Mesenchymal stem cell (in vitro differentiated cells and primary cell): ENCODE results near the gene PRSS12.

Experiments used
- DNase-seq: peaks from one replicate; pipeline ENCODE4 v3.0.0-alpha.2; 2013
- H2AFZ ChIP-seq: one replicate; pipeline ENCODE4 v1.6.1; 2013; ENCODE audit warnings: low read depth, mild to moderate bottlenecking, control low read depth, inconsistent platforms, low read length, moderate library complexity
- H2AK5ac ChIP-seq: 2 replicates; pipeline ENCODE4 v1.6.1; 2013; ENCODE audit warnings: low read length, moderate library complexity, mild to moderate bottlenecking, inconsistent platforms; ENCODE audit not compliant: severe bottlenecking
- H2BK120ac ChIP-seq: one replicate; pipeline ENCODE4 v1.6.1; 2013; ENCODE audit warnings: low read depth, mild to moderate bottlenecking, inconsistent platforms, low read length, moderate library complexity
- H2BK12ac ChIP-seq, 2 experiments: one replicate each; pipeline ENCODE4 v1.6.1; 2013; ENCODE audit warnings: inconsistent platforms in 2 of 2, low read length in 2 of 2, mild to moderate bottlenecking in 2 of 2, moderate library complexity in 2 of 2, control low read depth in 1 of 2
- H2BK15ac ChIP-seq: one replicate; pipeline ENCODE4 v1.6.1; 2013; ENCODE audit warnings: mild to moderate bottlenecking, low read depth, inconsistent platforms; ENCODE audit not compliant: poor library complexity, severe bottlenecking
- H2BK5ac ChIP-seq: 2 replicates; pipeline ENCODE4 v1.6.1; 2013; ENCODE audit warnings: low read depth, mild to moderate bottlenecking, low read length, control low read depth, inconsistent platforms; ENCODE audit not compliant: poor library complexity, severe bottlenecking
- H3K14ac ChIP-seq, 2 experiments: one replicate each; pipeline ENCODE4 v1.6.1; 2013; ENCODE audit warnings: inconsistent platforms in 2 of 2, low read length in 2 of 2, control low read depth in 1 of 2, mild to moderate bottlenecking in 1 of 2, moderate library complexity in 1 of 2
- H3K18ac ChIP-seq, 2 experiments: one replicate each; pipeline ENCODE4 v1.6.1; 2013; ENCODE audit warnings: inconsistent platforms in 2 of 2, low read length in 2 of 2, control low read depth in 1 of 2, low read depth in 1 of 2, mild to moderate bottlenecking in 1 of 2
- H3K23ac ChIP-seq, 2 experiments: one replicate each; pipeline ENCODE4 v1.6.1; 2013; ENCODE audit warnings: inconsistent platforms in 2 of 2, low read length in 2 of 2, mild to moderate bottlenecking in 2 of 2, moderate library complexity in 2 of 2, control low read depth in 1 of 2
- H3K27ac ChIP-seq: 2 replicates; pipeline ENCODE4 v1.5.1; 2013; ENCODE audit warnings: mild to moderate bottlenecking, moderate library complexity, low read length, control low read depth, inconsistent platforms; ENCODE audit not compliant: poor library complexity, severe bottlenecking
- H3K27me3 ChIP-seq, 2 experiments: 2 replicates each; pipeline versions ENCODE4 v1.6.1 to v1.7.0; 2013; ENCODE audit warnings: low read length in 2 of 2, mild to moderate bottlenecking in 2 of 2, moderate library complexity in 2 of 2, control low read depth in 1 of 2, inconsistent platforms in 1 of 2; ENCODE audit not compliant: control insufficient read depth in 1 of 2, insufficient read depth in 1 of 2
- H3K36me3 ChIP-seq, 2 experiments: 2 replicates each; pipeline versions ENCODE4 v1.6.1 to v1.7.0; 2013; ENCODE audit warnings: low read length in 2 of 2, control low read depth in 1 of 2, inconsistent platforms in 1 of 2, low read depth in 1 of 2, mild to moderate bottlenecking in 1 of 2; ENCODE audit not compliant: insufficient read depth in 2 of 2, control insufficient read depth in 1 of 2
- H3K4ac ChIP-seq, 2 experiments: one replicate each; pipeline ENCODE4 v1.6.1; 2013; ENCODE audit warnings: inconsistent platforms in 2 of 2, low read length in 2 of 2, mild to moderate bottlenecking in 2 of 2, moderate library complexity in 2 of 2, control low read depth in 1 of 2, low read depth in 1 of 2
- H3K4me1 ChIP-seq: 2 replicates; pipeline ENCODE4 v1.6.1; 2013; ENCODE audit warnings: low read depth, low read length, control low read depth; ENCODE audit not compliant: control insufficient read depth, insufficient read depth
- H3K4me2 ChIP-seq: 2 replicates; pipeline ENCODE4 v1.6.1; 2013; ENCODE audit warnings: low read length, mild to moderate bottlenecking, inconsistent platforms; ENCODE audit not compliant: poor library complexity, severe bottlenecking
- H3K4me3 ChIP-seq, 2 experiments: 2 replicates each; pipeline versions ENCODE4 v1.5.1 to v1.7.0; 2013; ENCODE audit warnings: low read length in 2 of 2, mild to moderate bottlenecking in 2 of 2, control low read depth in 1 of 2, low read depth in 1 of 2; ENCODE audit not compliant: insufficient read depth in 1 of 2
- H3K79me1 ChIP-seq: replicated peaks from 2 replicates; pipeline ENCODE4 v1.6.1; 2013; ENCODE audit warnings: mild to moderate bottlenecking, control low read depth, low read length, inconsistent platforms; ENCODE audit not compliant: poor library complexity, severe bottlenecking
- H3K9ac ChIP-seq: 2 replicates; pipeline ENCODE4 v1.7.0; 2013; ENCODE audit warnings: mild to moderate bottlenecking, low read length, moderate library complexity
- H3K9me3 ChIP-seq: 2 replicates; pipeline ENCODE4 v1.7.0; 2013; ENCODE audit warnings: mild to moderate bottlenecking, low read length; ENCODE audit not compliant: control insufficient read depth
- H4K8ac ChIP-seq: one replicate; pipeline ENCODE4 v1.6.1; 2013; ENCODE audit warnings: inconsistent platforms, mild to moderate bottlenecking, low read length, moderate library complexity
- H4K91ac ChIP-seq: one replicate; pipeline ENCODE4 v1.6.1; 2013; ENCODE audit warnings: mild to moderate bottlenecking, low read length, inconsistent platforms
- WGBS: methylation state at CpG from one replicate; pipeline ENCODE4 v1.1.7; 2013; ENCODE audit warnings: mixed read lengths; 5-methylcytosine and 5-hydroxymethylcytosine counted together

The PRSS12 gene

DNA sequence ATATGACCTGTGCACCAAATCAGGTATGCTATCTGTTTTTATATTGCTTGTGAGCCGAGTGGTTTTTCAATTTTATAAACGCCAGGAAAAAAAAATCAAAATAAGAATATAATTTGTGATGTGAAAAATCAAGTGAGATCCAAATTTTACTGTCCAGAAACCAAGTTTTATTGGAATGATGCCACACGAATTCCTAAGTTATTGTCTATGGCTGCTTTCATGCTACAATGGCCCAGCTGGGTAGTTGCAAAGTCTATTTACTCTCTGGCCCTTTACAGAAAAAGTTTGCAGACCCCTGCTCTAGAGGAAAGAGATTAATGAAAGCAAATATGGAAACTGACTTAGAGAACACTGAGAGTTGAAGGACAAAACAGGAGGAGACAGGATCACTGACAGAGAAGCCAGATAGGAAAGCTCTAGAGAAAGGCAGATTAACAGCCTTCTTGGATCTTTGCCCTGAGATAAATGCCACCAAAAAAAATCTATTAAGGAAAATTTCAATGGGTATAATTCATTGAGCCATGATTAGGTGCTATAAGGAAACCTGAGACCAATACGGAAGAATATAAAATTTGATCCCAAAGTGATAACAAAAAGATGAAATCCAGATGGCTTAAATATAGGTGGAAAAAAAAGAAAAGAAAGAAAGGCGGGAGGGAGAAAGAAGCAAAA, 29.8 kb downstream of the PRSS12 start:
- WGBS = 96% methylated on average over 5 of the region's 5 CpGs
- Histone ChIP-seq H2BK15ac (no peak overlapping the region), H3K9ac (no peak overlapping the region), H2BK12ac (no peak overlapping the region), H3K27me3 (no peaks in the 10 kb centered on the region), H2BK5ac (no peak overlapping the region), H3K9me3 (no peaks in the 10 kb centered on the region), H3K4me2 (no peak overlapping the region), H3K4ac (no peak overlapping the region), H3K36me3 (no peaks in the 10 kb centered on the region), H2BK120ac (no peak overlapping the region), H3K27ac (no peak overlapping the region), H3K23ac (no peak overlapping the region), H3K4me1 (no peaks in the 10 kb centered on the region), H2AK5ac (no peak overlapping the region), H3K18ac (no peak overlapping the region), H4K91ac (no peak overlapping the region), H3K4me3 (no peak overlapping the region), H4K8ac (no peak overlapping the region), H3K79me1 (no peaks in the 10 kb centered on the region), H3K14ac (no peak overlapping the region), H2AFZ (no peak overlapping the region)
- no peak for DNase-seq

DNA sequence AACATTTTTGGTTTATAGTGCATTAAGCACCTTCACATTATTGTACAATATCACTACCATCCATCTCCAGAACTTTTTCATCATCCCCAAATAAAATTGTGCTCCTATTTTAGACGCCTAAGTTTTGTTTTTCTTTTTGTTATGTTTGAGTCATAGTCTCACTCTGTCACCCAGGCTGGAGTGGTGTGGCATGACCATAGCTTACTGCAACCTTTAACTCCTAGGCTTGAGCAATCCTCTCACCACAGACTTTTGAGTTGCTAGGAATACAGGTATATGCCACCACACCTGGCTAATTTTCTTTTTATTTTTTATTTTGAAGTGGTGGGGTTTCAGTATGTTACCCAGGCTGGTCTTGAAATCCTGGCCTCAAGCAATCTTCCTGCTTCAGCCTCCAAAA, 33.9 kb downstream of the PRSS12 start:
- H3K27me3 ChIP-seq = no peaks in the 10 kb centered on the region
- no peak overlapping the region for H3K23ac ChIP-seq
- no peak overlapping the region for H3K9ac ChIP-seq
- H3K4me2 ChIP-seq = no peak overlapping the region
- no CpG with 5 or more reads among the region's 1 CpG for WGBS
- no peaks in the 10 kb centered on the region for H3K36me3 ChIP-seq
- H2BK15ac ChIP-seq = no peak overlapping the region
- H2AFZ ChIP-seq = no peak overlapping the region
- no peak overlapping the region for H2BK120ac ChIP-seq
- H3K27ac ChIP-seq = no peak overlapping the region
- H2BK12ac ChIP-seq = no peak overlapping the region
- H3K4me3 ChIP-seq = no peak overlapping the region
- no peak overlapping the region for H4K91ac ChIP-seq
- H4K8ac ChIP-seq = no peak overlapping the region
- no peaks in the 10 kb centered on the region for H3K9me3 ChIP-seq
- no peak overlapping the region for H3K18ac ChIP-seq
- no peak for DNase-seq
- no peaks in the 10 kb centered on the region for H3K4me1 ChIP-seq
- no peak overlapping the region for H3K4ac ChIP-seq
- no peak overlapping the region for H2AK5ac ChIP-seq
- no peak overlapping the region for H3K14ac ChIP-seq
- no peak overlapping the region for H2BK5ac ChIP-seq
- H3K79me1 ChIP-seq = no peaks in the 10 kb centered on the region

DNA sequence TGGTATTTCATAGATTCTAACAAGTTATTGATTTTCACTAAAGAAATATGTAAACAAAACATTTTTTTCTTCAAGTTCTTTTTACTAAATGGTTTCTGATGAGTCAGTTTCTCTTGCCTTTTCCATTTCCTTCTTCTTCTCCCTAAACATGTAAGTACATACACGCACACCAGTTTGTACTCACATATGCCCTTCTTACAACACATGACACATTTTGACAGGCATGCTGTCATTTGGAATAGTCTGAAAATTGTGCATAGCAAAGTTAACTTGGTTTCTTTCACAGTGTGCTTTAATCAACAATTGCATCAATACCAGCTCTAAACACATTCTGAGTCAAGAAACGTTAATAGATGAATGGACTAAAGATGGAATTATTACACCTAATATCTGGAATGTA, 35.1 kb downstream of the PRSS12 start:
- no peak overlapping the region for H2BK5ac ChIP-seq
- H3K27me3 ChIP-seq = no peaks in the 10 kb centered on the region
- no peak overlapping the region for H3K23ac ChIP-seq
- H2BK120ac ChIP-seq = no peak overlapping the region
- H3K4me2 ChIP-seq = no peak overlapping the region
- H3K4ac ChIP-seq = no peak overlapping the region
- no peak overlapping the region for H2BK12ac ChIP-seq
- H3K14ac ChIP-seq = no peak overlapping the region
- H3K36me3 ChIP-seq = no peaks in the 10 kb centered on the region
- no peak overlapping the region for H2BK15ac ChIP-seq
- no peak overlapping the region for H2AK5ac ChIP-seq
- no peak overlapping the region for H4K91ac ChIP-seq
- H4K8ac ChIP-seq = no peak overlapping the region
- H3K27ac ChIP-seq = no peak overlapping the region
- no peaks in the 10 kb centered on the region for H3K79me1 ChIP-seq
- no peak overlapping the region for H3K9ac ChIP-seq
- H3K4me3 ChIP-seq = no peak overlapping the region
- H3K4me1 ChIP-seq = no peaks in the 10 kb centered on the region
- DNase-seq = no peak
- 100% methylated on average over 1 of the region's 2 CpGs for WGBS
- no peaks in the 10 kb centered on the region for H3K9me3 ChIP-seq
- H2AFZ ChIP-seq = no peak overlapping the region
- H3K18ac ChIP-seq = no peak overlapping the region

DNA sequence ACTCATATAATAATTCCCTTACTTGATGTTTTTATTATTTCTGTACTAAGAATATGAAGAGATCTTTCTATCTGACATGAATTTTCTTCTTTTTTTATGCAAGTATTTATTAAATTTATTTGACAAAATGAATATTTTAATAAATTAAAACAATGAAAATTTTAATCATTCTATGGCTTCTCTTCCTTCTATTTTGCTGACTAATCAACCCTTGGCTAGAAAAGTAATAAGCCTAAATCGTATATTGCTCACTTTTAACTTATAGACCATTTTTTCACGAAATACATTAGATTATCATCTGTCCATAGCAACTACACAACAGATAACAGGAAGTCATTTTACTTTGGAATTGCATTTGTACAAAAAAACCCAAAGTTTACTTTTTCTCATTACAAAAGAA, 38.6 kb downstream of the PRSS12 start:
- H3K27me3 ChIP-seq = no peaks in the 10 kb centered on the region
- no peaks in the 10 kb centered on the region for H3K4me1 ChIP-seq
- no peak overlapping the region for H4K91ac ChIP-seq

More for the DNA sequence above, 38.6 kb downstream of the PRSS12 start:
- H3K79me1 ChIP-seq = no peaks in the 10 kb centered on the region
- H2BK5ac ChIP-seq = no peak overlapping the region
- no peak overlapping the region for H3K14ac ChIP-seq
- H3K9me3 ChIP-seq = no peaks in the 10 kb centered on the region
- H3K18ac ChIP-seq = no peak overlapping the region
- H2AK5ac ChIP-seq = no peak overlapping the region
- no peaks in the 10 kb centered on the region for H3K36me3 ChIP-seq
- DNase-seq = no peak
- no peak overlapping the region for H4K8ac ChIP-seq
- H2BK120ac ChIP-seq = no peak overlapping the region
- no peak overlapping the region for H3K4ac ChIP-seq
- H3K4me2 ChIP-seq = no peak overlapping the region
- H2AFZ ChIP-seq = no peak overlapping the region
- no peak overlapping the region for H3K9ac ChIP-seq
- H3K27ac ChIP-seq = no peak overlapping the region
- H2BK12ac ChIP-seq = no peak overlapping the region
- no peak overlapping the region for H3K4me3 ChIP-seq
- H3K23ac ChIP-seq = no peak overlapping the region
- 98% methylated on average over 2 of the region's 2 CpGs for WGBS
- no peak overlapping the region for H2BK15ac ChIP-seq
